ENCODE results near the gene DCBLD1.

Gene DCBLD1

GRCh38 chr6:117469791-117470190, 12.7 kb upstream of the DCBLD1 start:
- DNase-seq (ENCODE audit: low read depth in 2 of 3, low spot score in 2 of 3), result no peak

DNA sequence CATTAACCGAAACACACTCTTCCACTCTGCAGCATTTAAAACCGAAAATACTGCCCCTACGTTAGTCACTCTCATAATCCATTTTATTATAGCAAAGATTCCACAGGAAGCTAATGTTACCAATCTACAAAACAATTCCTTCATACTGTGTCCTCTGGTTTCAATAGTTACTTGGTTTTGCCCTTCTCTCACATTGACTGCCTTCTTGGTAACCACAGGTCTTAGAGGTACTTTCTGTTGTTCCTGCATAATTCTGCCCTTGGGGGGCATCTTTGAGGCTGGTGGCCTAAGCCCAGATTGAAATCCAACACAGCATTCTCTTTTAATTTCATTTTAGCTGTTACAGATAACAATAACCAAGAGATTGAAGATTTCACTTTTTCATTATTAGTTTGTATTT, 9.8 kb upstream of the DCBLD1 start:
- no peak for DNase-seq (ENCODE audit: low read depth in 2 of 3, low spot score in 2 of 3)

- DNase-seq (ENCODE audit: low read depth in 2 of 3, low spot score in 2 of 3), result no peak
Measured at GRCh38 chr6:117473401-117473800, 9.1 kb upstream of the DCBLD1 start.

DNA sequence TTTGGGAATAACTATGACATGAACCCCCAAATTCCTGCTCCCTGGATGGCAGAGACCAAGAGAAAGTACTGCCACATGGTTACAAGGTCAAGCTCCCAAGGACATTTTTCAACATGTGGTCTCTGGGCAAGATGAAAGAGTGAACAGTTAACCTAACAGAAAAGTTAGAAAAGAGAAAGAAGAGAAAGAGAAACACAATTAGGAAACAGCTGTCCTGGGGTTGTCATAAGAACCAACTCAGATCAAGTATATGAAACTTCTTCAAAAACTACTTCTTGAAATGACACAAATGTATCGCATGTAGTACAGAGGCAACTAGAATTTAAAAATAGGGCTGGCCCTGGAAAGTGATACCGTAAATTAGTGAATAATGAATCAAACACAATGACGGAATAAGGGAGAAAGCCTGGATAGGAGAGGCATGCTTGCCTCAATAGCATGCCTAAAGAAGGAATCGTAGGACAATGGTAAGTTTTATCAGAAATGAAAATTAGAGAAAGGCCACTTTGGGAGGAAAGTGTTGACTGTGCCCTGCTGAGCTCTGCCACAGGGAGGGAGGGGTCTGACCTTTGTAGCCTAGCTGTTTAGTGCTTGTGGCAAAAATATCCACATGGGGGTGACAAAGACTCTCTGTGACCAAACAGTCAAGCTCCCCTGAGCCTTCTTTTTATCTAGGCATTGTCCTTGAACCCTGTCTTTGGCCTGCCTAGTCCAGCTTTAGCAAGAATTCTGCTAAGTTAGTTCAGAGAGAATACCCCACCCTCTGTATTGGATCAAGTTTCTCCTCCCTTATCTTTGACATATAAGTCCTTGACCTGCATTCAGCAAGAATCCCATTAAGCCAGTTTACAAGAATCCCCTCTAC, 4.3 kb upstream of the DCBLD1 start:
- no peak for DNase-seq (ENCODE audit: low read depth in 2 of 3, low spot score in 2 of 3)

- no peak for DNase-seq (ENCODE audit: low read depth in 2 of 3, low spot score in 2 of 3)
Measured at GRCh38 chr6:117478853-117479231, 3.6 kb upstream of the DCBLD1 start.

DNA sequence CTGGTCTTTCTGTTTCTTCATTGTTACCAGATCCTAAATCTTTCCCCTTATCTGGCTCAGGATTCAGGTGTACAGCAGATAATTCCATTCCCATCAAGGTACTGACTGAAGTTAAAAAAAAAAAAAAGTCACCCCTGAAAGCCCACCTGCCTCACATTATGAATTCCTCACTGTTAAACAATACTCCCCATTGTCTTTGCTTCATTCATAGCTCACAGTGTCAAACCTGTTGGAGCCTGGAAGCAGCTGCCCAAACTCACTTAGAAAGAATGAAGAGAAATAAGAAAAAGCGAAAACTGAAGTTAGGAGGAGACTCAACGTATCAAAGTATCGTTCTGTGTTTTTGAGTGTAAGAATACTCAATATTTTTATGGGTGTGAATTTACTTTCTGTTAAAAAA, 1.8 kb upstream of the DCBLD1 start:
- no peak for DNase-seq (ENCODE audit: low read depth in 2 of 3, low spot score in 2 of 3)

GRCh38 chr6:117481278-117481925, 1.1 kb upstream of the DCBLD1 start:
- no peak for DNase-seq (ENCODE audit: low read depth in 2 of 3, low spot score in 2 of 3)

- no peak for DNase-seq (ENCODE audit: low read depth in 2 of 3, low spot score in 2 of 3)
Measured at GRCh38 chr6:117481926-117482239, 591 bp upstream of the DCBLD1 start.

GRCh38 chr6:117483004-117483644, 650 bp downstream of the DCBLD1 start:
- DNase-seq (ENCODE audit: low read depth in 2 of 3, low spot score in 2 of 3), result no peak

- no peak for DNase-seq (ENCODE audit: low read depth in 2 of 3, low spot score in 2 of 3)
Measured at GRCh38 chr6:117483645-117484016, 1.2 kb downstream of the DCBLD1 start.

GRCh38 chr6:117484052-117484646, 1.7 kb downstream of the DCBLD1 start:
- DNase-seq (ENCODE audit: low read depth in 2 of 3, low spot score in 2 of 3), result no peak

- no peak for DNase-seq (ENCODE audit: low read depth in 2 of 3, low spot score in 2 of 3)
Measured at GRCh38 chr6:117485433-117485832, 3.0 kb downstream of the DCBLD1 start.

- DNase-seq (ENCODE audit: low read depth in 2 of 3, low spot score in 2 of 3), result no peak
Measured at GRCh38 chr6:117487821-117488220, 5.3 kb downstream of the DCBLD1 start.

- DNase-seq (ENCODE audit: low read depth in 2 of 3, low spot score in 2 of 3), result no peak
Measured at GRCh38 chr6:117489003-117489402, 6.5 kb downstream of the DCBLD1 start.

DNA sequence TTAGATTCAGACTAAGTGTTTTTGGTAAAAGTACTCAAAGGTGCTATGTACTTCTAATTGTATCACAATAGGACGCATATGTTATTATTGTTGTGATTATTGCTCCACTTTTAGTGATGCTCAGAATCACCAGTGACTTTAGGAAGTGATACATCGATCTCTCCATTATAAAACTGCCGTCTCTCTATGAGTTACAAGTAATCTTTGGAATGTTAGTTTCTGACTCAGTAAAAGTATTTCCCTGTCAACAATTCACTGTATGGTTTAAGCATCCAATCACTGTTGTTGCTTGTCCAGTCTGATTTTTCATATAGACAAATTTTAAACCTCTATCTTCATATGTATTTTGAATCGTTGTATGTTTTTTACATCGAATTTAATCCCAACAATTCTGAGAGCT, 9.4 kb downstream of the DCBLD1 start:
- no peak for DNase-seq (ENCODE audit: low read depth in 2 of 3, low spot score in 2 of 3)

GRCh38 chr6:117493470-117493869, 11.0 kb downstream of the DCBLD1 start:
- DNase-seq (ENCODE audit: low read depth in 2 of 3, low spot score in 2 of 3), result no peak

GRCh38 chr6:117494283-117494682, 11.8 kb downstream of the DCBLD1 start:
- DNase-seq (ENCODE audit: low read depth in 2 of 3, low spot score in 2 of 3), result no peak

GRCh38 chr6:117494694-117495318, 12.3 kb downstream of the DCBLD1 start:
- no peak for DNase-seq (ENCODE audit: low read depth in 2 of 3, low spot score in 2 of 3)

DNA sequence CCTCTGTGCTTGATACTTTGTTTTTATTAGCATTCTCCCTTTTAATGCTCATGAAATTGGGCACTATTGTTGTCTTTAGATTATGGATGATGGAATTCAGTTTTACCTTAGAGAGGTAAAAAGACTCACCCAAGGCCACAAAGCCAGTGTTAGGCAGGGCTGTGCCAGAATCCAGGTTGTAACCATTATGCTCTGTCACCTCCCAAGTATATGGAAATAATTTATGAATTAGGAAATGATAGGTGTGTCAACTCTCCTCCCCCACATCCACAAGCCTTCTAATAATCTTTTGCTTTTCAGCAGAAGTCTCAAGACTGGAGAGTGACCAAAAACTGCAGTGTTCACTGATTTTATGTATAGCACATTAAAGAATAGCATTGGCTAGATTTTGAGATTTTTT, 13.0 kb downstream of the DCBLD1 start:
- DNase-seq (ENCODE audit: low read depth in 2 of 3, low spot score in 2 of 3), result no peak

GRCh38 chr6:117495869-117496268, 13.4 kb downstream of the DCBLD1 start:
- no peak for DNase-seq (ENCODE audit: low read depth in 2 of 3, low spot score in 2 of 3)

DNA sequence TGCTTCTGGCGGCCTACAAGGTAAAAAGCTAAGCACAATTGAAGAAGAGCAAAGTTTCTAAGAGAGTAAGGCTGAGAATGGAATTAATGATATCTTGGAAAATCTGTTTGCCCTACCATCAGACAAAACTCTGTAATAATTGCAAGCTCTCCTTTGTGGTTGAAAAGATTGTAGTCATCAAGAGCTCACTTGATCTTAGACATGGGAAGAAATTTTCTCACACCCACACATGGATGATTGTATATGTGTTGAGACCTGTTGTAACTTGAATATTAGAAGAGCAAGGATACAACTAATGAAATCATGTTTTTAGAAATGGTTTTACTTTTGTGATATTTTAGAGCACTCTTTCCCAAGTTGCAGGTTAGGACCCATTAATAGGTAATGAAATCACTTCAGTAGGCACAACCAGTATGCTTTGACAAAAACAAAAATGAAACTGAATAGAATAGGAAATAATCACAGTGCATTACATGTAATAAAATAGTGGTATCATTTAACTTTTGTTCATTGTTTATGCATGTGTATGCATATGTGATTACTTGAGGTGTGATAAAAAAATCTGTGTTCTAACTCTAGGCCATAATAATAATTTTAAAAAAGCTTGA, 14.0 kb downstream of the DCBLD1 start:
- DNase-seq (ENCODE audit: low read depth in 2 of 3, low spot score in 2 of 3), result no peak

Measured in activated CD8-positive, alpha-beta memory T cell treated with anti-CD3 and anti-CD28 coated beads for 48 hours (primary cell).